OCI-LY3 (cell line): ENCODE measurements around the gene SMYD3.

Experiments
- CTCF ChIP-seq: fragments of 200-600, 300-600 bp; sonication (generic); IDR thresholded peaks from 2 replicates; pipeline ENCODE4 v1.5.1; 2014; ENCODE audit warnings: antibody characterized with exemption, low read length, low read depth
- EZH2phosphoT487 ChIP-seq: fragments of 200-600 bp; shearing (Covaris generic); IDR thresholded peaks from 2 replicates; pipeline ENCODE4 v1.6.1; 2018; ENCODE audit warnings: antibody characterized with exemption, mixed run types, low read depth

GRCh38 chr1:246151796-246152434 is 355.2 kb downstream of the SMYD3 start:
- no peak for TF ChIP-seq CTCF
- no peak for TF ChIP-seq EZH2phosphoT487
